GM21786 (cell line): Measurements from ENCODE around the gene TRAPPC2L.
A peak's percentile ranks its signal among the peaks of the same experiment; 100 is the strongest.

Experiments
- ATAC-seq: cut with Tn5 transposase; IDR thresholded peaks from one replicate; pipeline ENCODE4 v1.9.1; 2021; ENCODE audit not compliant: unreplicated experiment

The TRAPPC2L gene

GRCh38 chr16:88856828-88857727 is at the start of gene TRAPPC2L, which contains the start of gene GALNS:
Gene TRAPPC2L, plus strand, starts transcription at chr16:88857127. Its CDS starts 24 bp downstream, at chr16:88857151.
Gene GALNS, minus strand, starts transcription at chr16:88856947. Its CDS starts 70 bp downstream, at chr16:88856877.
- ATAC-seq = peak; percentile 80

- ATAC-seq = no peak
Measured at GRCh38 chr16:88807142-88807625, 49.7 kb upstream of the TRAPPC2L start.

- ATAC-seq = no peak
Measured at GRCh38 chr16:88807626-88808453, 49.1 kb upstream of the TRAPPC2L start.

GRCh38 chr16:88809068-88809675 is 47.8 kb upstream of the TRAPPC2L start:
- no peak for ATAC-seq

- no peak for ATAC-seq
Measured at GRCh38 chr16:88809676-88810165, 47.2 kb upstream of the TRAPPC2L start.

- ATAC-seq = no peak
Measured at GRCh38 chr16:88810166-88810911, 46.6 kb upstream of the TRAPPC2L start.

GRCh38 chr16:88810912-88811768 is 45.8 kb upstream of the TRAPPC2L start:
- peak; percentile 44 for ATAC-seq

- ATAC-seq = peak; percentile 71
Measured at GRCh38 chr16:88811769-88812512, 45.0 kb upstream of the TRAPPC2L start, which contains the start of gene APRT. Gene APRT, minus strand, starts transcription at chr16:88811928. Its CDS starts 29 bp downstream, at chr16:88811899.

- ATAC-seq = no peak
Measured at GRCh38 chr16:88812513-88813268, 44.2 kb upstream of the TRAPPC2L start.

- no peak for ATAC-seq
Measured at GRCh38 chr16:88813269-88814143, 43.4 kb upstream of the TRAPPC2L start.

- ATAC-seq = no peak
Measured at GRCh38 chr16:88814144-88814502, 42.8 kb upstream of the TRAPPC2L start.

- ATAC-seq = no peak
Measured at GRCh38 chr16:88815227-88815626, 41.7 kb upstream of the TRAPPC2L start.

- ATAC-seq = no peak
Measured at GRCh38 chr16:88815901-88816589, 40.9 kb upstream of the TRAPPC2L start.

GRCh38 chr16:88816736-88817535 is 40.0 kb upstream of the TRAPPC2L start:
- no peak for ATAC-seq

GRCh38 chr16:88817785-88818574 is 38.9 kb upstream of the TRAPPC2L start:
- no peak for ATAC-seq
